B cell (primary cell): Measurements from ENCODE around the gene SEMA3A. TPM values are rescaled to one million over a fixed set of nuclear protein-coding genes. Genes with fewer than 3 reads are reported as not detected.

ENCODE experiments used
- ATAC-seq: fragments of 200-7000 bp; cut with Tn5 transposase; one replicate; pipeline ENCODE4 v1.10.0; 2021; ENCODE audit warnings: low read depth, mild to moderate bottlenecking, moderate number of reproducible peaks, moderate library complexity
- CTCF ChIA-PET: fragments of 350-600 bp; sonication (Branson Sonifier 250); formaldehyde crosslinking; loops from one replicate; lab custom pipeline; 2021; ENCODE audit warnings: antibody characterized with exemption, inconsistent platforms; lab: Charles Lee
- POLR2A ChIA-PET: fragments of 350-600 bp; sonication (Branson Sonifier 250); formaldehyde crosslinking; loops from one replicate; lab custom pipeline; 2021; ENCODE audit warnings: antibody characterized with exemption; lab: Charles Lee
- DNase-seq: peaks from one replicate; pipeline ENCODE4 v3.0.0; 2013
- H2AFZ ChIP-seq: 2 replicates; pipeline ENCODE4 v1.6.1; 2012; ENCODE audit warnings: mild to moderate bottlenecking, low read depth, low read length; ENCODE audit not compliant: insufficient read depth, poor library complexity, severe bottlenecking
- H3K27ac ChIP-seq, 2 donors: 1 replicate in 1 of 2; 2 replicates in 1 of 2; pipeline ENCODE4 v1.5.1; 2012 to 2013; ENCODE audit warnings: low read length in 2 of 2, mild to moderate bottlenecking in 2 of 2, moderate library complexity in 1 of 2
- H3K27me3 ChIP-seq, 4 experiments: fragments of 200-600 bp in 1 of 4; sonication (generic) in 1 of 4; replicated peaks in 1 of 4; 1 replicate in 2 of 4; 2 replicates in 2 of 4; pipeline versions ENCODE4 v1.6.1 to v1.7.0; 2013 to 2016; ENCODE audit warnings: low read length in 3 of 4, mild to moderate bottlenecking in 2 of 4, mixed read lengths in 1 of 4, moderate library complexity in 1 of 4; ENCODE audit not compliant: insufficient read depth in 4 of 4, control insufficient read depth in 3 of 4; ENCODE audit errors: control extremely low read depth in 1 of 4
- H3K36me3 ChIP-seq, 2 experiments: replicated peaks in 1 of 2; 1 replicate in 1 of 2; 2 replicates in 1 of 2; pipeline versions ENCODE4 v1.6.1 to v1.7.1; 2013; ENCODE audit warnings: low read length in 1 of 2; ENCODE audit not compliant: insufficient read depth in 2 of 2, control insufficient read depth in 1 of 2; ENCODE audit errors: control extremely low read depth in 1 of 2, extremely low read depth in 1 of 2
- H3K4me1 ChIP-seq, 2 donors: fragments of 200-600 bp in 1 of 2; sonication (generic) in 1 of 2; 1 replicate in 1 of 2; 2 replicates in 1 of 2; pipeline versions ENCODE4 v1.5.1 to v1.6.1; 2013 to 2017; ENCODE audit warnings: low read length in 2 of 2; ENCODE audit not compliant: control insufficient read depth in 2 of 2, insufficient read depth in 2 of 2
- H3K4me2 ChIP-seq: replicated peaks from 2 replicates; pipeline ENCODE3; 2012; ENCODE audit warnings: mild to moderate bottlenecking, low read depth, low read length; ENCODE audit not compliant: poor library complexity, severe bottlenecking
- H3K4me3 ChIP-seq, 5 experiments: fragments of 200-600 bp in 1 of 5; sonication (generic) in 1 of 5; 1 replicate in 3 of 5; 2 replicates in 2 of 5; pipeline versions ENCODE4 v1.5.1 to v1.7.0; 2011 to 2016; ENCODE audit warnings: low read length in 4 of 5, mild to moderate bottlenecking in 4 of 5, low read depth in 2 of 5, control low read depth in 1 of 5, moderate library complexity in 1 of 5; ENCODE audit not compliant: insufficient read depth in 1 of 5; ENCODE audit errors: control extremely low read depth in 1 of 5, extremely low read depth in 1 of 5
- H3K79me2 ChIP-seq: fragments of 200-600 bp; sonication (generic); one replicate; pipeline ENCODE4 v1.6.0; 2016; ENCODE audit warnings: low read length; ENCODE audit not compliant: control insufficient read depth, insufficient read depth
- H3K9ac ChIP-seq: fragments of 200-600 bp; sonication (generic); 2 replicates; pipeline ENCODE4 v1.6.1; 2017; ENCODE audit warnings: mild to moderate bottlenecking, low read length, moderate library complexity
- H3K9me3 ChIP-seq, 3 donors: one replicate each; pipeline versions ENCODE4 v1.6.1 to v1.7.1; 2013; ENCODE audit warnings: low read length in 2 of 3; ENCODE audit not compliant: control insufficient read depth in 2 of 3, insufficient read depth in 1 of 3; ENCODE audit errors: control extremely low read depth in 1 of 3
- H4K20me1 ChIP-seq: 2 replicates; pipeline ENCODE4 v1.6.0; 2012; ENCODE audit warnings: mild to moderate bottlenecking, low read length; ENCODE audit not compliant: insufficient read depth, control insufficient read depth, poor library complexity, severe bottlenecking
- H3K27ac Mint-ChIP-seq: one replicate; pipeline ENCODE4 v1.8.0; 2021; ENCODE audit warnings: mixed read lengths
- H3K27me3 Mint-ChIP-seq: one replicate; pipeline ENCODE4 v1.8.0; 2021; ENCODE audit warnings: mixed read lengths
- H3K4me1 Mint-ChIP-seq: one replicate; pipeline ENCODE4 v1.8.0; 2021; ENCODE audit warnings: mixed read lengths
- H3K4me3 Mint-ChIP-seq: one replicate; pipeline ENCODE4 v1.8.0; 2021; ENCODE audit warnings: mixed read lengths
- H3K9me3 Mint-ChIP-seq: one replicate; pipeline ENCODE4 v1.8.0; 2022; ENCODE audit warnings: mixed read lengths; ENCODE audit not compliant: insufficient read depth
- EZH2 ChIP-seq: IDR thresholded peaks from 2 replicates; pipeline ENCODE4 v1.6.1; 2012; ENCODE audit warnings: borderline replicate concordance, low read depth, mild to moderate bottlenecking, moderate library complexity, low read length; ENCODE audit not compliant: insufficient read depth, poor library complexity, severe bottlenecking
- WGBS: methylation state at CpG from one replicate; pipeline ENCODE4 v1.1.5; 2013; ENCODE audit warnings: missing lambda C conversion rate; ENCODE audit not compliant: insufficient coverage; 5-methylcytosine and 5-hydroxymethylcytosine counted together
- intact Hi-C: fragments of 100-400 bp; cut with micrococcal nuclease; formaldehyde crosslinking; loops from one replicate; pipeline ENCODE4 v1.10.0; 2022
- polyA plus RNA-seq: library from polyadenylated mRNA; depleted of rRNA; stranded (reverse); fragments of >200 nt; gene quantifications from 2 replicates; pipeline ENCODE4 v1.2.3, GENCODE V29; 2012
- total RNA-seq, 2 donors: library from RNA; stranded (reverse); fragments of 120-200 nt in 1 of 2; gene quantifications; 1 replicate in 1 of 2; 2 replicates in 1 of 2; pipeline versions ENCODE4 v1.2.3 to v1.2.4, GENCODE V29; 2013 to 2022
- TF ChIP-seq, protein P1 (sequence below): fragments of 200-600 bp; IDR thresholded peaks from one replicate; pipeline ENCODE4 v1.8.0; 2022; ENCODE audit warnings: antibody characterized with exemption, mild to moderate bottlenecking

SEMA3A gene
- total and polyA plus RNA-seq, 2 donors (not counting 1 experiment from before 2014, with no cell fraction given): not detected

DNA sequence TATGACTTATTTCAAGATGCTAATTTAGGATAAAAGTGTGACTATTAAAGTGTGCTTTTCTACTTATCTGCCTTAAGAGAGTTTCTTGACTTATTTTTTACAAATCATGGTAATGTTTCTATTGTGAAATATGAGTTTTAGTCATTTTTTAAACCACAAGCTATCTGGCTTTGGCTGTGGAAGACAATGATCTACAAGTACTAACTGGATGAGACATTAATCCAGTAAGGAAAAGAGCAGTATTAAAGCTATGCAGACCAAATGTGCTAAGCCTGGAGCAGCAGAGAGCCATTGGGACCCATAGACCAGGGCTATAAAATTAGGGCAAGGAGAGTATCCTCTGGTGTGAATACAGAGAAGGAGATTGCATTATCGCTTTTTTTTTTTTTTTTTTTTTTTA is 92.4 kb downstream of the SEMA3A start:
- no peak overlapping the region for H3K4me3 ChIP-seq
- CTCF ChIA-PET: no interaction called here
- intact Hi-C loops: no loop called here
- Mint-ChIP-seq H3K4me3 (no peak overlapping the region), H3K9me3 (peaks cover 2% of the 10 kb centered on the region), H3K4me1 (no peaks in the 10 kb centered on the region), H3K27ac (no peak overlapping the region), H3K27me3 (no peaks in the 10 kb centered on the region)
- no peak for ATAC-seq
- H3K27ac ChIP-seq: no peak overlapping the region
- no peak overlapping the region for H3K9ac ChIP-seq
- no peaks in the 10 kb centered on the region for H4K20me1 ChIP-seq
- no peak for TF ChIP-seq EZH2
- TF ChIP-seq, protein P1, sequence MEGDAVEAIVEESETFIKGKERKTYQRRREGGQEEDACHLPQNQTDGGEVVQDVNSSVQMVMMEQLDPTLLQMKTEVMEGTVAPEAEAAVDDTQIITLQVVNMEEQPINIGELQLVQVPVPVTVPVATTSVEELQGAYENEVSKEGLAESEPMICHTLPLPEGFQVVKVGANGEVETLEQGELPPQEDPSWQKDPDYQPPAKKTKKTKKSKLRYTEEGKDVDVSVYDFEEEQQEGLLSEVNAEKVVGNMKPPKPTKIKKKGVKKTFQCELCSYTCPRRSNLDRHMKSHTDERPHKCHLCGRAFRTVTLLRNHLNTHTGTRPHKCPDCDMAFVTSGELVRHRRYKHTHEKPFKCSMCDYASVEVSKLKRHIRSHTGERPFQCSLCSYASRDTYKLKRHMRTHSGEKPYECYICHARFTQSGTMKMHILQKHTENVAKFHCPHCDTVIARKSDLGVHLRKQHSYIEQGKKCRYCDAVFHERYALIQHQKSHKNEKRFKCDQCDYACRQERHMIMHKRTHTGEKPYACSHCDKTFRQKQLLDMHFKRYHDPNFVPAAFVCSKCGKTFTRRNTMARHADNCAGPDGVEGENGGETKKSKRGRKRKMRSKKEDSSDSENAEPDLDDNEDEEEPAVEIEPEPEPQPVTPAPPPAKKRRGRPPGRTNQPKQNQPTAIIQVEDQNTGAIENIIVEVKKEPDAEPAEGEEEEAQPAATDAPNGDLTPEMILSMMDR: no peak
- no peak overlapping the region for H2AFZ ChIP-seq
- WGBS: no CpG with 5 or more reads among the region's 1 CpG
- no peaks in the 10 kb centered on the region for H3K36me3 ChIP-seq
- H3K4me2 ChIP-seq: no peak overlapping the region
- no peaks in the 10 kb centered on the region for H3K79me2 ChIP-seq
- no peaks in the 10 kb centered on the region for H3K9me3 ChIP-seq
- POLR2A ChIA-PET: no interaction called here
- no peaks in the 10 kb centered on the region for H3K4me1 ChIP-seq
- DNase-seq: no peak
- no peaks in the 10 kb centered on the region for H3K27me3 ChIP-seq

DNA sequence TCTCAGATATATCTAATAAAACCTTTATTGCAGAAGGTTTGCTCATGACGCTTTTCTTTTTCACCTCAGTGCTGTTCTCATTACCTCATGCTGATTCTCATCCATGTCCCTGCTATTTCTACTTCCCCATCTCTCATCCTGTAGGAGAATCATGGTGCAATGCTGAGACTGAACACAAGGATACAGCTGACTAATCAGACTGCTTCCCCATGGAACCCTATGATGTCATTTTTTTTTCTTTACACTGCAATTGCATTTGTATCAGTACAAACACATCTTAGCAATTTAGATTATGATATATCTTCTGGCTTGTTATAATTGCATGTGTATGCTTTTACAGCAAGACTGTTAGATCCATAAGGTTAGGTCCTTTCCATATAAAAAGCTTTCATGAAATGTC is 93.7 kb downstream of the SEMA3A start:
- Histone ChIP-seq H3K9ac (no peak overlapping the region), H3K4me1 (no peaks in the 10 kb centered on the region), H3K9me3 (no peaks in the 10 kb centered on the region), H3K27ac (no peak overlapping the region), H3K4me2 (no peak overlapping the region), H3K27me3 (no peaks in the 10 kb centered on the region), H2AFZ (no peak overlapping the region), H3K4me3 (no peak overlapping the region), H4K20me1 (no peaks in the 10 kb centered on the region), H3K79me2 (no peaks in the 10 kb centered on the region), H3K36me3 (no peaks in the 10 kb centered on the region)
- ATAC-seq (no peak), DNase-seq (no peak)
- peaks cover 2% of the 10 kb centered on the region for H3K9me3 Mint-ChIP-seq
- no peak overlapping the region for H3K4me3 Mint-ChIP-seq
- intact Hi-C loops: no loop called here
- POLR2A ChIA-PET: no interaction called here
- WGBS: 100% methylated on average over 1 of the region's 1 CpG
- CTCF ChIA-PET: no interaction called here
- TF ChIP-seq EZH2: no peak
- TF ChIP-seq, protein P1: no peak
- H3K27me3 Mint-ChIP-seq: no peaks in the 10 kb centered on the region
- no peaks in the 10 kb centered on the region for H3K4me1 Mint-ChIP-seq
- H3K27ac Mint-ChIP-seq: no peak overlapping the region
